Measurements from ENCODE around the gene SLC22A23.
A peak's percentile ranks its signal among the peaks of the same experiment; 100 is the strongest.
"Not testable (repeated sequence)": the region's sequence is repeated elsewhere in the genome, so short reads cannot be mapped to it uniquely, and the experiment has no call there.

Gene SLC22A23

GRCh38 chr6:3385660-3386151, 71.1 kb downstream of the SLC22A23 start:
- no peak for DNase-seq (ENCODE audit: low read depth, low spot score)

- DNase-seq (ENCODE audit: low read depth, low spot score), result not testable (repeated sequence)
These were observed 71.7 kb downstream of the SLC22A23 start for GRCh38 chr6:3385181-3385580.

GRCh38 chr6:3384241-3385143, 72.4 kb downstream of the SLC22A23 start:
- DNase-seq (ENCODE audit: low read depth, low spot score), result no peak

- DNase-seq (ENCODE audit: low read depth, low spot score), result no peak
These were observed 73.3 kb downstream of the SLC22A23 start for GRCh38 chr6:3383525-3383924.

- DNase-seq (ENCODE audit: low read depth, low spot score), result no peak
These were observed 74.2 kb downstream of the SLC22A23 start for GRCh38 chr6:3382326-3383279.

GRCh38 chr6:3381233-3381921, 75.5 kb downstream of the SLC22A23 start:
- no peak for DNase-seq (ENCODE audit: low read depth, low spot score)

GRCh38 chr6:3380344-3381232, 76.3 kb downstream of the SLC22A23 start:
- DNase-seq (ENCODE audit: low read depth, low spot score), result no peak

- peak; percentile 84 for DNase-seq (ENCODE audit: low read depth, low spot score)
These were observed 77.3 kb downstream of the SLC22A23 start for GRCh38 chr6:3379482-3380060.

- not testable (repeated sequence) for DNase-seq (ENCODE audit: low read depth, low spot score)
These were observed 78.0 kb downstream of the SLC22A23 start for GRCh38 chr6:3378808-3379207.

GRCh38 chr6:3378398-3378782, 78.5 kb downstream of the SLC22A23 start:
- not testable (repeated sequence) for DNase-seq (ENCODE audit: low read depth, low spot score)

- DNase-seq (ENCODE audit: low read depth, low spot score), result no peak
These were observed 79.1 kb downstream of the SLC22A23 start for GRCh38 chr6:3377536-3378397.

- DNase-seq (ENCODE audit: low read depth, low spot score), result no peak
These were observed 79.8 kb downstream of the SLC22A23 start for GRCh38 chr6:3376893-3377535.

GRCh38 chr6:3376064-3376463, 80.8 kb downstream of the SLC22A23 start:
- no peak for DNase-seq (ENCODE audit: low read depth, low spot score)

GRCh38 chr6:3373597-3374203, 83.2 kb downstream of the SLC22A23 start:
- no peak for DNase-seq (ENCODE audit: low read depth, low spot score)

GRCh38 chr6:3372912-3373554, 83.8 kb downstream of the SLC22A23 start:
- no peak for DNase-seq (ENCODE audit: low read depth, low spot score)

GRCh38 chr6:3372184-3372846, 84.5 kb downstream of the SLC22A23 start:
- DNase-seq (ENCODE audit: low read depth, low spot score), result no peak

Measured in brain pericyte (primary cell).